ENCODE data around the gene BCO2. TPM values are rescaled to one million over a fixed set of nuclear protein-coding genes. Genes with fewer than 3 reads are reported as not detected.

Gene BCO2
- total RNA-seq, 1 experiment from 2014 or later: 0.31 TPM

- no peak overlapping the region for H4K5ac ChIP-seq (ENCODE audit: insufficient read length, low read depth, low read length)
- H3K9me3 ChIP-seq (ENCODE audit: control insufficient read depth, low read depth, low read length): no peaks in the 10 kb centered on the region
- H3K4ac ChIP-seq (ENCODE audit: low read depth, low read length): no peak overlapping the region
- no peak for TF ChIP-seq CTCF (conservative IDR thresholded peaks at IDR 0.05)
- H3K4me3 Mint-ChIP-seq: no peak overlapping the region
- no peak overlapping the region for H3T11ph ChIP-seq (ENCODE audit: low read length)
- H2BK12ac ChIP-seq (ENCODE audit: insufficient read length, low read depth, low read length): no peak overlapping the region
- H4K20me1 ChIP-seq (ENCODE audit: control insufficient read depth, insufficient read depth, insufficient read length): no peaks in the 10 kb centered on the region
- H3K36me3 Mint-ChIP-seq (ENCODE audit: insufficient read depth in 1 of 3, low read depth in 3 of 3): no peaks in the 10 kb centered on the region
- no peak overlapping the region for H3K27ac Mint-ChIP-seq
- no peak overlapping the region for H4K91ac ChIP-seq (ENCODE audit: insufficient read length, low read depth, low read length)
- no peak overlapping the region for H3K23ac ChIP-seq (ENCODE audit: insufficient read length, low read depth, low read length)
- no peak overlapping the region for H2AFZ ChIP-seq (ENCODE audit: low read length)
- H3K4me1 Mint-ChIP-seq: peaks cover 7 to 8% of the 10 kb centered on the region in 2 experiments
- H3K18ac ChIP-seq (ENCODE audit: insufficient read length, low read depth, low read length): no peak overlapping the region
- H3K79me1 ChIP-seq (ENCODE audit: insufficient read depth, low read depth, low read length, poor library complexity, severe bottlenecking): no peaks in the 10 kb centered on the region
- no peaks in the 10 kb centered on the region for H3K9me3 Mint-ChIP-seq
- no peak overlapping the region for H3K4me2 ChIP-seq (ENCODE audit: insufficient read depth, insufficient read length, low read length)
- H2AK5ac ChIP-seq (ENCODE audit: insufficient read length, low read length): no peak overlapping the region
- H4K8ac ChIP-seq (replicated peaks; ENCODE audit: insufficient read length, low read depth, low read length): no peak overlapping the region
- no peak overlapping the region for H2BK20ac ChIP-seq (ENCODE audit: low read depth, low read length, poor library complexity, severe bottlenecking)
- H3K27me3 Mint-ChIP-seq (ENCODE audit: low read depth): no peaks in the 10 kb centered on the region
- H3K9ac ChIP-seq (ENCODE audit: extremely low read depth, insufficient read length, low read length): no peak overlapping the region
- no CpG with 5 or more reads among the region's 2 CpGs for WGBS (ENCODE audit: extremely low coverage, insufficient read length, low lambda C conversion rate)
- H3K4me1 ChIP-seq (ENCODE audit: insufficient read depth, low read length): no peaks in the 10 kb centered on the region
- H2BK5ac ChIP-seq (ENCODE audit: insufficient read length, low read length): no peak overlapping the region
- H3K56ac ChIP-seq (ENCODE audit: insufficient read length, low read depth, low read length): no peak overlapping the region
- no peaks in the 10 kb centered on the region for H3K79me2 ChIP-seq (ENCODE audit: insufficient read depth, low read length)
- H3K27me3 ChIP-seq (ENCODE audit: insufficient read depth, low read length): no peaks in the 10 kb centered on the region
- DNase-seq: no peak
- H2BK15ac ChIP-seq (ENCODE audit: low read depth, low read length): no peak overlapping the region
- no peak overlapping the region for H3K14ac ChIP-seq (ENCODE audit: insufficient read depth, low read length)
- H3K27ac ChIP-seq (ENCODE audit: insufficient read length, low read depth, low read length): no peak overlapping the region
- no peaks in the 10 kb centered on the region for H3K23me2 ChIP-seq (ENCODE audit: insufficient read length, low read depth, low read length, poor library complexity, severe bottlenecking)
- no peak overlapping the region for H2BK120ac ChIP-seq (ENCODE audit: low read depth, low read length, poor library complexity, severe bottlenecking)
These were observed 15.0 kb upstream of the BCO2 start for GRCh38 chr11:112160091-112160848.
